NCI-H446 (cell line): ENCODE data around the gene EME2.
"Not testable (repeated sequence)": the region's sequence is repeated elsewhere in the genome, so short reads cannot be mapped to it uniquely, and the experiment has no call there.

Experiments used
- DNase-seq, 2 experiments: peaks; one replicate each; lab custom pipeline; 2025; lab: John Stamatoyannopoulos, UW

The EME2 gene

GRCh38 chr16:1791256-1791942 is 18.8 kb downstream of the EME2 start:
- DNase-seq: no peak

GRCh38 chr16:1791943-1792812 is 19.6 kb downstream of the EME2 start:
- DNase-seq: no peak

- DNase-seq: no peak
These were observed 20.4 kb downstream of the EME2 start for GRCh38 chr16:1792836-1793577.

DNA sequence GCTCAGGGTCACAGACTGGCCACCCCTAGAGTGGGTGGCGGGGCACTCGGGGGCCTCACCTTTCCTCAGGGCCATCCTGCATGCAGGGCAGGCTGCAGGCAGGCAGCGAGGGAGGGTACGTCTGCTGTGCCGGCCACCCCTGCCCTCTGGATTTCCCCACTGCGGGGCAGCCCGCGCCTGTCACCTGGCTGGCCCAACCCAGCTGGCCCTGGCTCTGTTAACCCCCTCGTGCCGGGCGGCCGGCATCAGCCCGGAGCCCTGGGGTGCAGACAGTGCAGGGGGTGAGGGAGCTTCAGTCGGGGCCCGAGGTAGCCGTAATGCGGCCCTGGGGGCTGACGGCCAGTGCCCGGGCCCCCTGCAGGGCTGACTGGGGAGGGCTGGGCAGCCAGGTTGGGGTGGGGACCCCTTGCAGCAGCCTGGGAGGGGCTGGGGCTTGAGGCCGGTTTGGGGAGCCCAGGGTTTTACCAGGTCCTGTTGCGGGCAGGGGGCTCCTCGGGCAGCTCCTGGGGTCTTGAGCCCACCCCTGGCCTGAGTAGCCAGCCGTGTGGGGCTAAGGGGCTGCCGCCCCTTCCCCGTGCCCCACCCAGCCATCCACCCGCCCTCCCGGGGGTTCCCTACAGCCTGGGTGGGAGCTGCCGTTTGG is 21.1 kb downstream of the EME2 start, which contains the start of gene IGFALS:
Gene IGFALS, minus strand, starts transcription at position 128 of the 643 bp plus-strand sequence. Its CDS starts 53 bp downstream, at position 75.
- DNase-seq: no peak

GRCh38 chr16:1794221-1794871 is 21.7 kb downstream of the EME2 start:
- no peak for DNase-seq

DNA sequence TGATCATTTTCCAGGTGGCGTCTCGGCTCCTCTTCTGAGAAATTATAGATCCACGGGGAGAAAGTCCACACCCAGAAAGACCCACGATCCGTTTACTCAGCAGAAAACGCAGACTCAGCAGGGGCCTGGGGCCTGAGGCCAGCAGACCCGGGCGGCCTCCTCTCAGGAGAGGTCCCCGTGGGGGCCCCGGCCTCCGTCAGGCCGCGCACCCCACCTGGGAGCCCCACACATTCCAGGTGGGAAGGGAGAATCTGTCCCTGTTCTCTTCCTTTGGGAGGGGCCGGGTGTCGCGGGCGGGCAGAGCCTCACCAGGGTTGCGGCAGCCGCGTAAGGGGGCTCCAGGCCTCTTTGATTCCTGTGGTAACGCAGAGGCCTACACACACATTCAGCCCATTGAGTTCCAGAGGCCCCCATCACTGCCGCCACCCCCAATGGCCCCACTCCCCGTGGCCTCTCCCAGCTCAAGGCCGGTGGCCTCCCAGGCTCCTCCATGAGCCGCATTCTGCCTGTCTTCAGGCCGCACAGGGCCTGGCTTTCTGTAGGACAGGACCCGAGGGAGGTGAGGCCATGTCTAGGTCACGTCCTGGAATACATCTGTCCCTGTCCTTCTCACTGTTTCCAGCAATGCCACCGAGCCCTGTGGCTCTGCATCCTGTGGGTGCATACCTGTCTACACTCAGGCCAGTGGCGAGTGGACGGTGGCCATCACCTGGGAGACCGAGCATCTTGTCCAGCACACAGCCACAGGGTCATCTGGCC is 22.5 kb downstream of the EME2 start:
- no peak for DNase-seq

GRCh38 chr16:1799263-1799662 is 26.7 kb downstream of the EME2 start:
- DNase-seq: not testable (repeated sequence)

DNA sequence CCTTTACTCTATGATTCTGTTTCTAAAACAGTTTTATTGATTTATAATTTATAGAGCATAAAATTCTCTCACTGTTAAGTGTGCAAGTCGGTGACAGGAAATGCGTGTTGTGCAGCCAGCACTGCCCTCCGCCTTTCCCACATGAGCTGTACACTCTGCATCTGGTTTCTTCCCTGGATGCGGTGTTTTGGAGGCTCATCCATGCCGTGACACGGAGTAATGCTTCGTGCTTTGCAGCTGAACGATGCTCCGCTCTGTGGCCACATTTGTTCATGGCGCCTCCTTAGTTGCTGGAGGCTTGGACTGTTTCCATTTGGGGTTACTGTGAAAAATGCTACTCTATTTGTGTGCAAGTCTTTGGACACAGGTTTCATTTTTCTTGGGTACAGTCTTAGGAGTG is 28.1 kb downstream of the EME2 start:
- no peak for DNase-seq

DNA sequence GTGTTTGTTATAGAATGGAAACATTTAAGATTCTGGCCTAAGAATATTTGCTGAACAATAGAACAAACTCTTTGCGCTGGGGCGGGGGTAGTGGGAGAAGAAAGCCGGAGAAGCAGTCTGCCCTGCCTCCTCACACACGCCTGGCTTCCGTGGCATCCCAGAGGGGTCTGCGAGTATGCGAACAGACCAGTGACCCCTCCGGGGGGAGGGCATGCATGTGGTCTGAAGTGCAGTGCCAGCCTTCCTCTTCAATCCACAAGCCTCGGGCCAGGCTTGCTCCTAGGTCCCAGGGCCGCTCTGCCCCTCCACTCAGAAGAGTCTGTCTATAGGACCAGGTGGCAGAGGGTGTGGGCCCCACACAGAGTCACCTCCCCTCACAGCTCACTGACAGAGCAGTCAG is 35.0 kb downstream of the EME2 start:
- no peak for DNase-seq

DNA sequence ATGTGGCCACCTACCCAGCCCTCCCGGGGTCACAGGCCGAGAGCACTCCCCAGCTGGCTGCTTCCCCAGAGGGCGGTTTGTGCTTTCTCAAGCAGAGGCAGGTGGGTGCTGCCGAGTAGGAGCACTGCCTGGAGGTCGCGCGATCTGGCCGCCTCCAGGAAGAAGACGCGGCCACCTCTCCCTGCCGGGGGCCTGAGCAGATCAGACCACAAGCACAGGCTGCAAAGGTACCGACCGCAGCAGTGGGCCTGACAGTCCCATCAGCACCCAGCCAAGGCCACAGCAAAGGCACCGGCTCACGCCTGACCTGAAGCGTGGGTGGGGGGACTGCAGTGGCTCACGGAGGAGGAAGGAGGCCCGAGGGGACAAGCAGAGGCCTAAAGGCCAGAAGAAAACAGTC is 36.1 kb downstream of the EME2 start:
- DNase-seq: no peak

- no peak for DNase-seq
These were observed 36.7 kb downstream of the EME2 start for GRCh38 chr16:1809281-1809801.

DNA sequence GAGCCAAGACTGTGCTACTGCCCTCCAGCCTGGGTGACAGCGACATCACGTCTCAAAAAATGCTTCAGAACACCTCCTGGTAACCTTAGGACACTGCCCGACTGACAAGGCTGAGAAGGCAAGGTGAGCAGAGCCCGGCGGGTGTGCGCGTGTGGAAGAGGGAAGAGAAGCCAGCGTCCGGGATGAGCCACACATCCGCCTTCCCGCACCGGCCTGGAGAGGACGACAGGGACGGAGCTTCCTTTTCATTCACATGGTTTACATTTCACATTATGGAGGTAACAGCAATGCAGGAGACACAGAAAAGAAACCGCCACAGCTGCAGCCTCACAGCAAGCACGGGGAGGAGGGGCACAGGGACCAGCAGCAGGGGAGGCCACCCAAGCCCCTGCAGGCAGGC is 37.5 kb downstream of the EME2 start:
- DNase-seq: no peak

DNA sequence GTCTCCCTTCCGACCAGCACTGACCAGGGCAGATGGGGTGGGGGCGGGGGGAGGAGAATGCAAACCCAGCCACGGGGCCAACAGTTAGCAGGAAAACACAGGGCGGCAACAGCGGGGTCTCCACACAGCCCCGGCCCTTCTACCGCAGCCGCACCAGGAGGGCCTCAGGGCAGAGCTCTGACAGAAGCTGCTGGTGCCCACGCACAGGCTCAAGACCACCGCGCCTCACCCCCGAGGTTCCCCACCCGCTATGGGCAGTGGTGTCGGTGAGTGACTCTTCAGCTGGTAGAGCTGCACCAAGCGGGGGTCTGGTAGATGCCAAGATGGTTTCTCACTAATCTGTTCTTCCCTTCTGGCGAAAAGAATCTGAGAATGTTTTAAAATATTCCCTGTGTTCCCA is 37.9 kb downstream of the EME2 start:
- DNase-seq: no peak

GRCh38 chr16:1812732-1813163 is 40.1 kb downstream of the EME2 start:
- DNase-seq: peak; percentile 2 to 65

- no peak for DNase-seq
These were observed 42.9 kb downstream of the EME2 start for GRCh38 chr16:1815461-1815860.

DNA sequence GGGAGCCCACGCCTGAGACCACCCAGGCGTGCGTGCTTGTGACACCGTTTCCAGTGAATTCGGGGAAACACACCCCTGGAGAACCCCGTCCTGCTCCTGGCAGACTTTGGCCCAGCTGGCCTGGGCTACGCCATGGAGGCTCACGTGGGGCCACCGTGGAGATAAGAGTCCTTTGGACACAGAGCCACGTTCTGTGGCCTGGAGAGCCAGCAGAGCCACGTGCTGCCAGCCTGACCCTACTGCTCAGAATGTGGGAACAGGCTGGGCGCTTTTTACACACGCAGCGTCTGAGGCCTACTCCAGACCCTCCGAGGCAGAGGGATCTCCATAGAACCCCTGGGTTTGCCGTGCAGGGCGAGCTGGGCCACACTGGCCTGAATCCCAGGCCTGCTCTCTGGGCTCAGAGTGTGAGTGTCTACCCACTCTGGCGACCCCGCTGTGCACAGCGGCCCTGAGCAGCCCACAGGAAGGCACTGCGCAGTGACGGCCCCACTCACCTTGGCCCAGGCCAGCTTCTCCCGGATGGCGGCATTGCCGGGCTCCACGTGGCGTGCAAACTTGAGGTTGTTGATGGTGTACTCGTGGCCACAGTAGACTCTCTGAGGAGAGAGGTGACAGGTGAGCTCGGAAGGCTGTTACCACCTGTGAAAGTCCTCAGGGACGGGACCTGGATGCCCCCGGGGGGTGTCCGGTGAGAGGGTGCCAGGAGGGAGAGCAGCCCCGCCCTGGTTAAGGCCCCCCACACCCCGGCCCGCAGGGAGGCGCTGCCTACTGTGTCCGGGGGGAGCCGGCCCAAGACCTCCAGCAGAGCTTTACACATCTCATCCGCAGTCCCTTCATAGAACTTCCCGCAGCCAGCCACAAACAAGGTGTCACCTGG is 44.0 kb downstream of the EME2 start:
- DNase-seq: no peak

DNA sequence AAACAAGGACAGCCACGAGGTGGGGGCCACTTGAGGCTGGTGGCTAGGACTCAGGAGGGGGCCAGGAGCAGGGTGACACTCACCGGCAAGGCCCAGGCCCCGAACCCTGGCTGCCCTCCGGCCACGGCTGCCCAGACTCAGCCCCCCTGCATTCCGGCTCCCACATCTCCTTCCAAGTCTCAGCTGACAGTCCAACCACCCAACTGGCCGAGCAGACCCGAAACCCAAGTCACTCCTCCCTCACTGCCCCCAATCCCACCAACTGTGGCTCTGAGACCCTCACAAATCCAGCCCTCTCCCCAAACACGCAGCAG is 44.6 kb downstream of the EME2 start:
- no peak for DNase-seq

GRCh38 chr16:1817716-1818115 is 45.1 kb downstream of the EME2 start:
- DNase-seq: no peak

- DNase-seq: no peak
These were observed 45.7 kb downstream of the EME2 start for GRCh38 chr16:1818204-1818872.
